ENCODE results near the gene CNTRL.

DNA sequence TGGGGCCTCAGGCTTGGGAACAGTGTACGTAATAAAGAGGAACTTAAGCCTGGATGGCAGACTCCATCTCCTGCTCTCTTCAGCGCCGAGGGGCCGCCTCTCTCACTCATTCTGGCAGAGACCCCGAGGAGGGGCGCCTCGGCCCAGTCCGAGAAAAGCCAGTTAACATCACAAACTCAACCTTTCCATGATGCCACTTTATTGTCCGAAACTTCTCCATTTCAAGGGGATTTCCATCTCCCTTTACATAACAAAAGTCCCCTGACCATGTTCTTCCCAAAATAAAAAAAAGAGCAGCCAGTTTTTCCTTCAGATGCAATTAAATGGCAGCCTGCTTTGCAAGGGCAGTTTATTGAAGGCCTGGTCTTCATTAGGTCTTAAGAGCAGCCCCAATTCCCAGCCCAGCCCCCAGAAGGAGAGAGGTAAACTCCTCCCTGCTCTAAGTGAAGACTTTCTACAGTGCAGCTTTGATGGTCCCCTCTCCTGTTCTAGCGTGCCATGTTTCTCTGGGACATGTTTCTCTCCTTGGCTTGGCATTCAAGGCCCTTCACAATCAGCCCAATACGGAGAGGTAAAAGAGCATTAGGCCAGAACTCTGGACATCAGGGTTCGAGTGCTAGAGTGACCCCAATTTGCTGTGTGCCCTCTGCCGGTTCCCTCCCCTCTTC is 146.4 kb downstream of the CNTRL start:
- no peak for TF ChIP-seq CREB1 (IDR thresholded peaks at IDR 0.05)
- no peak for TF ChIP-seq CBX5 (IDR thresholded peaks at IDR 0.05; ENCODE audit: low read depth, low read length)
- TF ChIP-seq, protein P1, sequence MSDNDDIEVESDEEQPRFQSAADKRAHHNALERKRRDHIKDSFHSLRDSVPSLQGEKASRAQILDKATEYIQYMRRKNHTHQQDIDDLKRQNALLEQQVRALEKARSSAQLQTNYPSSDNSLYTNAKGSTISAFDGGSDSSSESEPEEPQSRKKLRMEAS (IDR thresholded peaks at IDR 0.05), result peak; percentile 16; the same call in 1 of the 2 replicates
- peak; percentile 50 to 62; a peak in 2 of 3 replicates for TF ChIP-seq POLR2A (IDR thresholded peaks at IDR 0.05; ENCODE audit: control extremely low read depth in 1 of 2, low read depth in 2 of 2, low read length in 2 of 2)
- TF ChIP-seq EP300 (IDR thresholded peaks at IDR 0.05; ENCODE audit: borderline replicate concordance in 1 of 2, low read depth in 2 of 2, low read length in 2 of 2), result peak in 1 of 2 experiments; percentile 91; a peak in 1 of 3 replicates
- TF ChIP-seq RAD21 (IDR thresholded peaks at IDR 0.05 in 1 of 2, conservative IDR thresholded peaks at IDR 0.05 in 1 of 2; ENCODE audit: low read depth in 2 of 2, low read length in 2 of 2), result no peak; a peak in 1 of 4 replicates
- TF ChIP-seq POLR2AphosphoS5 (IDR thresholded peaks at IDR 0.05; ENCODE audit: low read depth, low read length), result no peak
- TF ChIP-seq PHF8 (conservative IDR thresholded peaks at IDR 0.05; ENCODE audit: low read depth, low read length), result no peak
- no peak for TF ChIP-seq RXRA (IDR thresholded peaks at IDR 0.05; ENCODE audit: insufficient read depth, low read depth, low read length)
- TF ChIP-seq EZH2 (IDR thresholded peaks at IDR 0.05; ENCODE audit: low read depth, low read length, severe bottlenecking), result no peak
- TF ChIP-seq TBP (IDR thresholded peaks at IDR 0.05; ENCODE audit: low read depth, low read length), result peak; percentile 73; the same call in 1 of the 2 replicates
- TF ChIP-seq, protein P2, sequence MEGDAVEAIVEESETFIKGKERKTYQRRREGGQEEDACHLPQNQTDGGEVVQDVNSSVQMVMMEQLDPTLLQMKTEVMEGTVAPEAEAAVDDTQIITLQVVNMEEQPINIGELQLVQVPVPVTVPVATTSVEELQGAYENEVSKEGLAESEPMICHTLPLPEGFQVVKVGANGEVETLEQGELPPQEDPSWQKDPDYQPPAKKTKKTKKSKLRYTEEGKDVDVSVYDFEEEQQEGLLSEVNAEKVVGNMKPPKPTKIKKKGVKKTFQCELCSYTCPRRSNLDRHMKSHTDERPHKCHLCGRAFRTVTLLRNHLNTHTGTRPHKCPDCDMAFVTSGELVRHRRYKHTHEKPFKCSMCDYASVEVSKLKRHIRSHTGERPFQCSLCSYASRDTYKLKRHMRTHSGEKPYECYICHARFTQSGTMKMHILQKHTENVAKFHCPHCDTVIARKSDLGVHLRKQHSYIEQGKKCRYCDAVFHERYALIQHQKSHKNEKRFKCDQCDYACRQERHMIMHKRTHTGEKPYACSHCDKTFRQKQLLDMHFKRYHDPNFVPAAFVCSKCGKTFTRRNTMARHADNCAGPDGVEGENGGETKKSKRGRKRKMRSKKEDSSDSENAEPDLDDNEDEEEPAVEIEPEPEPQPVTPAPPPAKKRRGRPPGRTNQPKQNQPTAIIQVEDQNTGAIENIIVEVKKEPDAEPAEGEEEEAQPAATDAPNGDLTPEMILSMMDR (IDR thresholded peaks at IDR 0.05; ENCODE audit: control extremely low read depth in 1 of 3, insufficient read depth in 1 of 3, low read depth in 1 of 3, low read length in 3 of 3), result no peak
- TF ChIP-seq KDM1A (IDR thresholded peaks at IDR 0.05; ENCODE audit: borderline replicate concordance, low read length), result peak; percentile 68; the same call in 1 of the 2 replicates
